GM18907 (cell line): ENCODE data around the gene TIMM44.

Experiments used
- ATAC-seq: cut with Tn5 transposase; IDR thresholded peaks from one replicate; pipeline ENCODE4 v1.9.1; 2021; ENCODE audit warnings: mild to moderate bottlenecking, moderate library complexity; ENCODE audit not compliant: unreplicated experiment

TIMM44 gene

DNA sequence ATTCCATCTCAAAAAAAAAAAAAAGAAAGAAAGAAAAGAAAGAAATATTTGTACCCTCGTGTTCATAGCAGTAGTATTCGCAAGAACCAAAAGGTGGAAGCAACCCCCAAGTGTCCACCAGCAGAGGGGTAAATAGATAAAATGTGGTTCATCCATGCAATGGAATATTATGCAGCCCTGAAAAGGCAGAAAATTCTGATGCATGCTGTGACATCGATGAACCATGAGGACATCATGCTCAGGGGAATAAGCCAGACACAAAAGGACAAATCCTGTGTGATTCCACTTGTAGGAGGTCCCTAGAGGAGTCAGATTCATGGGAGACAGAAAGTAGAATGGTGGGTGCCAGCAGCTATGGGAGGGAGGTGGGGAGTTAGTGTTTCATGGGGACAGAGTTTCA is 61.6 kb downstream of the TIMM44 start:
- ATAC-seq, result no peak

DNA sequence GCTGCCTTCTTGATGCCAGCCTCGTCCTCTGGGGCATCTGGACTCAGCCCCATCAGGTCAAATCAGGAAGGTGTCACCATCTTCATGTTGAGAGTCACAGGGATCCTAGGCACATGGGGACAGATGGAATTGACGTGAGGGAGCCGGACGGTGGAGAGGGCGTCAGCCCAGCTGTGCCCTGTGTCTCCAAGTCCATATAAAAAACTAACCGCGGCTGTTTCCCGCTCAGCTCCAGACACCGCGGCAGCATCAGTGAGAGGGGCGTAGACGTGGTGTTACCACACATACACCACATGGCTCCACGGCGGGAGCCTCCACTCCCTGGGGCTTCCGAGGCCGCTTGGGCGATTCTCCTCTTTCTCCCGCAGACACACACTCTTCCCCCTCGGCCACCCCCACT is 63.6 kb downstream of the TIMM44 start:
- ATAC-seq, result no peak

DNA sequence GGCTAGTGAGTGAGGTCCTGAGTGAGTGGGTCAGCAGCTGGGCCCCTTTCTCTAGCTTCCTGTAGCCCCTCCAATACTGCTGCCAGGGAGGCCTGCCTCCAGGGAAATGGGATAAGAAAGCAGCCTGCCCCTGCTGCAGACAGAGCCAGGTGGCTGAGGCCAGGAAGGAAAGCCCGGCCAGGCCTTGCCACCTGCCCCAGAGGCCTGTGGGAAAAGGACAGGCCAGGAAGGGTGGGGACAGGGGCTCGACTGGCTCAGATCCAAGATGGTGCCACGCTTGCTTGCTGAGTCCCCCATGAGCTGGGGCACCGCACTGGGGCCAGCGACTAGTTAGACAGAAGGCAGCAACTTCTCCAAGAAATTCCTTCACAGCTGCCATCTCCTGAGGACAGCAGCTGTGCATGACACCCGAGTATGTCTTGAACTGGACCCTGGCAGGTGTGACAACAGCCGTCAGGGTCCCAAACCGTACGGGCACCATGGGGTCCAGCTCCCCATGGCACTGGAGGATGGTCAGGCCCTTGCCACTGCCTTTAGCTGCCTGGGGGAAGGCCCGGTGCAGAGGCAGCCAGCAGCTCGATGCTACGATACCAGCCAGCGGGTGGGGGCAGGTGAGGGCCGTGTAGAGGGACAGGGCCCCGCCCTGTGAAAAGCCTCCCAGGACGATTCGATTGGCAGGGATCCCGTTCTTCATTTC is 64.2 kb downstream of the TIMM44 start:
- no peak for ATAC-seq

DNA sequence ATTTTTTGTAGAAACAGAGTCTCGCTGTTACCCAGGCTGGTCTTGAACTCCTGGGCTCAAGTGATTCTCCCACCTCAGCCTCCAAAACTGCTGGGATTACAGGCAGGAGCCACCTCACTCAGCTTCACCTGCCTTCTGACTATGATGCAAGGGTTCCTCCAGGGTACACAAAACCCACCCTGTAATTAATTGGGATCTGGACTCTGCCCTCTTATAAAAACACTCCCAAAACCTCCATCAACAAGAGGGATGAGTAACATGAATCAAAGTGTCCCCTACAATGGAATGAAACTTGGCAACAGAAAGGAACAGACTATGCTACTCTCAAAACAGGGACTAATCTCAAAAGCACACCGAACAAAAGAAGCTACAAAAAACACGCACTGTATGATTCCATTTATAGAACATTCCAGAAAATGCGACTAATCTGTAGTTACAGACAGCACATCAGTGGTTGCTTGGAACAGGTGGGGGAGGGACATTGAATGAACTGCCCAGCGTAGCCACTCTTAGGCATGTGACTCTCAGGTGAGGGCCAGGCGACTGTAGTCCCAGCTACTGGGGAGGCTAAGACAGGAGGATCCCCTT is 66.1 kb downstream of the TIMM44 start:
- no peak for ATAC-seq
